B cell (primary cell): ENCODE measurements around the gene RPAP3. TPM values are rescaled to one million over a fixed set of nuclear protein-coding genes. Genes with fewer than 3 reads are reported as not detected.
"Not testable (repeated sequence)": the region's sequence is repeated elsewhere in the genome, so short reads cannot be mapped to it uniquely, and the experiment has no call there.

Source experiments
- ATAC-seq: fragments of 200-7000 bp; cut with Tn5 transposase; one replicate; pipeline ENCODE4 v1.10.0; 2021; ENCODE audit warnings: low read depth, mild to moderate bottlenecking, moderate number of reproducible peaks, moderate library complexity
- CTCF ChIA-PET: fragments of 350-600 bp; sonication (Branson Sonifier 250); formaldehyde crosslinking; loops from one replicate; lab custom pipeline; 2021; ENCODE audit warnings: antibody characterized with exemption, inconsistent platforms; lab: Charles Lee
- POLR2A ChIA-PET: fragments of 350-600 bp; sonication (Branson Sonifier 250); formaldehyde crosslinking; loops from one replicate; lab custom pipeline; 2021; ENCODE audit warnings: antibody characterized with exemption; lab: Charles Lee
- DNase-seq: peaks from one replicate; pipeline ENCODE4 v3.0.0; 2013
- H2AFZ ChIP-seq: 2 replicates; pipeline ENCODE4 v1.6.1; 2012; ENCODE audit warnings: mild to moderate bottlenecking, low read depth, low read length; ENCODE audit not compliant: insufficient read depth, poor library complexity, severe bottlenecking
- H3K27ac ChIP-seq, 2 donors: 1 replicate in 1 of 2; 2 replicates in 1 of 2; pipeline ENCODE4 v1.5.1; 2012 to 2013; ENCODE audit warnings: low read length in 2 of 2, mild to moderate bottlenecking in 2 of 2, moderate library complexity in 1 of 2
- H3K27me3 ChIP-seq, 4 experiments: fragments of 200-600 bp in 1 of 4; sonication (generic) in 1 of 4; replicated peaks in 1 of 4; 1 replicate in 2 of 4; 2 replicates in 2 of 4; pipeline versions ENCODE4 v1.6.1 to v1.7.0; 2013 to 2016; ENCODE audit warnings: low read length in 3 of 4, mild to moderate bottlenecking in 2 of 4, mixed read lengths in 1 of 4, moderate library complexity in 1 of 4; ENCODE audit not compliant: insufficient read depth in 4 of 4, control insufficient read depth in 3 of 4; ENCODE audit errors: control extremely low read depth in 1 of 4
- H3K36me3 ChIP-seq, 2 experiments: replicated peaks in 1 of 2; 1 replicate in 1 of 2; 2 replicates in 1 of 2; pipeline versions ENCODE4 v1.6.1 to v1.7.1; 2013; ENCODE audit warnings: low read length in 1 of 2; ENCODE audit not compliant: insufficient read depth in 2 of 2, control insufficient read depth in 1 of 2; ENCODE audit errors: control extremely low read depth in 1 of 2, extremely low read depth in 1 of 2
- H3K4me1 ChIP-seq, 2 donors: fragments of 200-600 bp in 1 of 2; sonication (generic) in 1 of 2; 1 replicate in 1 of 2; 2 replicates in 1 of 2; pipeline versions ENCODE4 v1.5.1 to v1.6.1; 2013 to 2017; ENCODE audit warnings: low read length in 2 of 2; ENCODE audit not compliant: control insufficient read depth in 2 of 2, insufficient read depth in 2 of 2
- H3K4me2 ChIP-seq: replicated peaks from 2 replicates; pipeline ENCODE3; 2012; ENCODE audit warnings: mild to moderate bottlenecking, low read depth, low read length; ENCODE audit not compliant: poor library complexity, severe bottlenecking
- H3K4me3 ChIP-seq, 5 experiments: fragments of 200-600 bp in 1 of 5; sonication (generic) in 1 of 5; 1 replicate in 3 of 5; 2 replicates in 2 of 5; pipeline versions ENCODE4 v1.5.1 to v1.7.0; 2011 to 2016; ENCODE audit warnings: low read length in 4 of 5, mild to moderate bottlenecking in 4 of 5, low read depth in 2 of 5, control low read depth in 1 of 5, moderate library complexity in 1 of 5; ENCODE audit not compliant: insufficient read depth in 1 of 5; ENCODE audit errors: control extremely low read depth in 1 of 5, extremely low read depth in 1 of 5
- H3K79me2 ChIP-seq: fragments of 200-600 bp; sonication (generic); one replicate; pipeline ENCODE4 v1.6.0; 2016; ENCODE audit warnings: low read length; ENCODE audit not compliant: control insufficient read depth, insufficient read depth
- H3K9ac ChIP-seq: fragments of 200-600 bp; sonication (generic); 2 replicates; pipeline ENCODE4 v1.6.1; 2017; ENCODE audit warnings: mild to moderate bottlenecking, low read length, moderate library complexity
- H3K9me3 ChIP-seq, 3 donors: one replicate each; pipeline versions ENCODE4 v1.6.1 to v1.7.1; 2013; ENCODE audit warnings: low read length in 2 of 3; ENCODE audit not compliant: control insufficient read depth in 2 of 3, insufficient read depth in 1 of 3; ENCODE audit errors: control extremely low read depth in 1 of 3
- H4K20me1 ChIP-seq: 2 replicates; pipeline ENCODE4 v1.6.0; 2012; ENCODE audit warnings: mild to moderate bottlenecking, low read length; ENCODE audit not compliant: insufficient read depth, control insufficient read depth, poor library complexity, severe bottlenecking
- H3K27ac Mint-ChIP-seq: one replicate; pipeline ENCODE4 v1.8.0; 2021; ENCODE audit warnings: mixed read lengths
- H3K27me3 Mint-ChIP-seq: one replicate; pipeline ENCODE4 v1.8.0; 2021; ENCODE audit warnings: mixed read lengths
- H3K4me1 Mint-ChIP-seq: one replicate; pipeline ENCODE4 v1.8.0; 2021; ENCODE audit warnings: mixed read lengths
- H3K4me3 Mint-ChIP-seq: one replicate; pipeline ENCODE4 v1.8.0; 2021; ENCODE audit warnings: mixed read lengths
- H3K9me3 Mint-ChIP-seq: one replicate; pipeline ENCODE4 v1.8.0; 2022; ENCODE audit warnings: mixed read lengths; ENCODE audit not compliant: insufficient read depth
- EZH2 ChIP-seq: IDR thresholded peaks from 2 replicates; pipeline ENCODE4 v1.6.1; 2012; ENCODE audit warnings: borderline replicate concordance, low read depth, mild to moderate bottlenecking, moderate library complexity, low read length; ENCODE audit not compliant: insufficient read depth, poor library complexity, severe bottlenecking
- WGBS: methylation state at CpG from one replicate; pipeline ENCODE4 v1.1.5; 2013; ENCODE audit warnings: missing lambda C conversion rate; ENCODE audit not compliant: insufficient coverage; 5-methylcytosine and 5-hydroxymethylcytosine counted together
- intact Hi-C: fragments of 100-400 bp; cut with micrococcal nuclease; formaldehyde crosslinking; loops from one replicate; pipeline ENCODE4 v1.10.0; 2022
- polyA plus RNA-seq: library from polyadenylated mRNA; depleted of rRNA; stranded (reverse); fragments of >200 nt; gene quantifications from 2 replicates; pipeline ENCODE4 v1.2.3, GENCODE V29; 2012
- total RNA-seq, 2 donors: library from RNA; stranded (reverse); fragments of 120-200 nt in 1 of 2; gene quantifications; 1 replicate in 1 of 2; 2 replicates in 1 of 2; pipeline versions ENCODE4 v1.2.3 to v1.2.4, GENCODE V29; 2013 to 2022
- TF ChIP-seq, protein P1 (sequence below): fragments of 200-600 bp; IDR thresholded peaks from one replicate; pipeline ENCODE4 v1.8.0; 2022; ENCODE audit warnings: antibody characterized with exemption, mild to moderate bottlenecking

RPAP3 gene
- total and polyA plus RNA-seq, 2 donors (not counting 1 experiment from before 2014, with no cell fraction given): 9.1 to 47.2 TPM

DNA sequence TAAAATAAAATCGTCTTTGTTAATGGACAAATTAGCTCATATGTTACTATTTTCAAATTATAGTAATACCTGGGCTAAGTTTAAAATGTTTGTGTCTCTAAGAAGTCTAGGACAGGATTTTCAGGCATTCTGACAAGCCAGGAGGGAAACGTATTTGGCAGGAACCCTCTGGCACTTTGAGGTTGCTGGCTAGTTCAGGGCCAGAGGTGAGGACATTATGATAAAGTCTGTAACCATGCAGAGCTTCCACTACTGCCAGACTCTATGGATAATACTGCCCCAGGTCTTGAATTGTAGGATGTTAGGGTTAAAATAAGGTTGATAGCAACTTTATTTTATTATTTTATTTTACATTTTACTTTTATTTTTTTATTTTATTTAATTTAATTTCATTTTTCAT, 56.4 kb downstream of the RPAP3 start:
- no CpG with 5 or more reads among the region's 2 CpGs for WGBS
- ChIA-PET CTCF (interaction anchor here (5.7 kb wide), 1 partner anchor 616 kb away, joined by 29 read pairs; no protein-coding TSS in a partner anchor), POLR2A (no interaction called here)
- no peak overlapping the region for H2AFZ ChIP-seq
- no peaks in the 10 kb centered on the region for H4K20me1 ChIP-seq
- DNase-seq: no peak
- no peak overlapping the region for H3K4me3 Mint-ChIP-seq
- no peak overlapping the region for H3K9ac ChIP-seq
- peaks cover 0 to under 1% (median 0%) of the 10 kb centered on the region in 3 donors for H3K9me3 ChIP-seq
- H3K9me3 Mint-ChIP-seq: peaks cover 7% of the 10 kb centered on the region
- peaks cover 0 to 12% of the 10 kb centered on the region in 2 donors for H3K4me1 ChIP-seq
- no peak overlapping the region for H3K27ac Mint-ChIP-seq
- H3K27me3 Mint-ChIP-seq: no peaks in the 10 kb centered on the region
- ATAC-seq: no peak
- H3K36me3 ChIP-seq: no peaks in the 10 kb centered on the region
- H3K79me2 ChIP-seq: no peaks in the 10 kb centered on the region
- TF ChIP-seq, protein P1, sequence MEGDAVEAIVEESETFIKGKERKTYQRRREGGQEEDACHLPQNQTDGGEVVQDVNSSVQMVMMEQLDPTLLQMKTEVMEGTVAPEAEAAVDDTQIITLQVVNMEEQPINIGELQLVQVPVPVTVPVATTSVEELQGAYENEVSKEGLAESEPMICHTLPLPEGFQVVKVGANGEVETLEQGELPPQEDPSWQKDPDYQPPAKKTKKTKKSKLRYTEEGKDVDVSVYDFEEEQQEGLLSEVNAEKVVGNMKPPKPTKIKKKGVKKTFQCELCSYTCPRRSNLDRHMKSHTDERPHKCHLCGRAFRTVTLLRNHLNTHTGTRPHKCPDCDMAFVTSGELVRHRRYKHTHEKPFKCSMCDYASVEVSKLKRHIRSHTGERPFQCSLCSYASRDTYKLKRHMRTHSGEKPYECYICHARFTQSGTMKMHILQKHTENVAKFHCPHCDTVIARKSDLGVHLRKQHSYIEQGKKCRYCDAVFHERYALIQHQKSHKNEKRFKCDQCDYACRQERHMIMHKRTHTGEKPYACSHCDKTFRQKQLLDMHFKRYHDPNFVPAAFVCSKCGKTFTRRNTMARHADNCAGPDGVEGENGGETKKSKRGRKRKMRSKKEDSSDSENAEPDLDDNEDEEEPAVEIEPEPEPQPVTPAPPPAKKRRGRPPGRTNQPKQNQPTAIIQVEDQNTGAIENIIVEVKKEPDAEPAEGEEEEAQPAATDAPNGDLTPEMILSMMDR: no peak
- no peak for TF ChIP-seq EZH2
- H3K27ac ChIP-seq: no peak overlapping the region
- no peak overlapping the region for H3K4me2 ChIP-seq
- no peaks in the 10 kb centered on the region for H3K27me3 ChIP-seq
- peaks cover 13% of the 10 kb centered on the region for H3K4me1 Mint-ChIP-seq
- intact Hi-C loops: no loop called here
- no peak overlapping the region for H3K4me3 ChIP-seq

DNA sequence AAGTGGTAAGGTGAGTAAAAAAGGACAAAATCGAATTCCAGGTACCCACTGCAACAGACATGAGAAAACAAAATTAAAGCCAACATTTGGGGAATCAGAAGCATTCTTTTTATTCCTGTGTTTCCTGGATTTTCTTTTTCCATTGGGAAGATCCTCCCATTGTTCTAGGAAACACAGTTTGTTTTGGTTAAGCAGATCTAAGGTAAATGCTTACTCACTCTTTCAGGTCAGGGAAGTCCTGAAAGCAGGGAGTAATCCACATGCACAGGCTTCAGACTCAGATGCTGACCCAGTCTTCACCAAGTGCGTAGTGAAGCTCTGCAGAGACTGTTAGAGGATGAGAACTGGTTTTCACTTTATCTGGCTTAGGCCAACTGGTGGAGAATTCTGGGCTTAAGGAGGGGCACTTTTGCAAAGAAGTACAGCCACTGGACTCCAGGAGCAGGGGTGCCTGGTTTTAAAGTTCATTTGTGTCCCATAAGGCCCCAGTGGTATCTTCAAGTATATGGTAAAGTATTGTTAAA, 57.7 kb downstream of the RPAP3 start:
- Histone ChIP-seq H3K9ac (no peak overlapping the region), H4K20me1 (no peaks in the 10 kb centered on the region), H3K27ac (no peak overlapping the region), H3K4me2 (no peak overlapping the region), H3K36me3 (no peaks in the 10 kb centered on the region), H2AFZ (no peak overlapping the region), H3K27me3 (no peaks in the 10 kb centered on the region), H3K4me3 (no peak overlapping the region), H3K79me2 (no peaks in the 10 kb centered on the region), H3K9me3 (peaks cover 0 to 11% (median 5%) of the 10 kb centered on the region in 3 donors), H3K4me1 (peaks cover 0 to 12% of the 10 kb centered on the region in 2 donors)
- CTCF ChIA-PET: interaction anchor here (1.3 kb wide), 1 partner anchor 11 kb away, joined by 6 read pairs; no protein-coding TSS in a partner anchor
- H3K4me1 Mint-ChIP-seq: peaks cover 13% of the 10 kb centered on the region
- ATAC-seq (no peak), DNase-seq (no peak)
- no peak overlapping the region for H3K4me3 Mint-ChIP-seq
- 100% methylated on average over 1 of the region's 2 CpGs for WGBS
- POLR2A ChIA-PET: no interaction called here
- H3K27me3 Mint-ChIP-seq: no peaks in the 10 kb centered on the region
- intact Hi-C loops: no loop called here
- H3K27ac Mint-ChIP-seq: peak overlapping the region; percentile 10
- peaks cover 10% of the 10 kb centered on the region for H3K9me3 Mint-ChIP-seq
- TF ChIP-seq EZH2: no peak
- TF ChIP-seq, protein P1: no peak

DNA sequence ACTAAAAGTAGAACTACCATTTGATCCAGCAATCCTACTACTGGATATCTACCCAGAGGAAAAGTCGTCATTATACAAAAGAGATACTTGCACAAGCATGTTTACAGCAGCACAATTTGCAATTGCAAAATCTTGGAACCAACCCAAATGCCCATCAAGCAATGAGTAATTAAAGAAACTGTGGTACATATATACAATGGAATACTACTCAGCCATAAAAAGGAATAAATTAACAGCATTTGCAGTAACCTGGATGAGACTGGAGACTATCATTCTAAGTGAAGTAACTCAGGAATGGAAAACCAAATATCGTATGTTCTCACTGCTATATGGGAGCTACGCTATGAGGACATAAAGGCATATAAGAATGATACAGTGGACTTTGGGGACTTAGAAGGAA, 63.5 kb downstream of the RPAP3 start:
- peaks cover 6 to 37% (median 8%) of the 10 kb centered on the region in 3 donors for H3K9me3 ChIP-seq
- H3K27me3 ChIP-seq, H3K4me1 ChIP-seq, H3K4me1 Mint-ChIP-seq, H3K27ac ChIP-seq, H3K27me3 Mint-ChIP-seq, H3K79me2 ChIP-seq, H3K4me2 ChIP-seq, H3K27ac Mint-ChIP-seq, H2AFZ ChIP-seq, H3K9ac ChIP-seq, DNase-seq, H4K20me1 ChIP-seq, H3K4me3 Mint-ChIP-seq, POLR2A ChIA-PET, H3K4me3 ChIP-seq, intact Hi-C loops, ATAC-seq: not testable (repeated sequence)
- H3K9me3 Mint-ChIP-seq: peaks cover 18% of the 10 kb centered on the region
- peaks cover 0 to 17% of the 10 kb centered on the region in 2 experiments for H3K36me3 ChIP-seq
- 100% methylated on average over 2 of the region's 3 CpGs for WGBS
- CTCF ChIA-PET: interaction anchor here (0.6 kb wide), 1 partner anchor 574 kb away, joined by 3 read pairs; no protein-coding TSS in a partner anchor
